Gastrocnemius medialis (tissue), 4 donors: ENCODE results near the gene BCR. TPM values are rescaled to one million over a fixed set of nuclear protein-coding genes. Genes with fewer than 3 reads are reported as not detected.

Source experiments
- ATAC-seq, 2 donors: fragments of 150-250 bp; one replicate each; pipeline ENCODE4 v1.9.1; 2016
- DNase-seq, 2 donors: peaks; one replicate each; pipeline ENCODE4 v3.0.0-alpha.2; 2019
- H3K27ac ChIP-seq, 4 donors: fragments of 200-600 bp; sonication (generic); 1 replicate in 1 of 4; 2 replicates in 3 of 4; pipeline ENCODE4 v1.5.1; 2016 to 2018; ENCODE audit warnings: mild to moderate bottlenecking in 2 of 4, moderate library complexity in 1 of 4
- H3K27me3 ChIP-seq, 3 donors: fragments of 200-600 bp; sonication (generic) in 2 of 3; 1 replicate in 1 of 3; 2 replicates in 2 of 3; pipeline versions ENCODE4 v1.5.1 to v1.6.0; 2016 to 2019; ENCODE audit warnings: mild to moderate bottlenecking in 1 of 3, moderate library complexity in 1 of 3
- H3K36me3 ChIP-seq, 2 donors: fragments of 200-600 bp; sonication (generic) in 1 of 2; one replicate each; pipeline ENCODE4 v1.5.1; 2017 to 2018
- H3K4me1 ChIP-seq, 2 donors: fragments of 200-600 bp; sonication (generic) in 1 of 2; one replicate each; pipeline ENCODE4 v1.5.1; 2016 to 2017; ENCODE audit warnings: mild to moderate bottlenecking in 2 of 2
- H3K4me3 ChIP-seq, 4 donors: fragments of 200-600 bp; sonication (generic) in 3 of 4; 1 replicate in 1 of 4; 2 replicates in 3 of 4; pipeline ENCODE4 v1.5.1; 2016 to 2019; ENCODE audit warnings: mild to moderate bottlenecking in 2 of 4
- H3K9me3 ChIP-seq, 3 donors: fragments of 200-600 bp; sonication (generic) in 2 of 3; 1 replicate in 1 of 3; 2 replicates in 2 of 3; pipeline ENCODE4 v1.5.1; 2016 to 2019
- POLR2A ChIP-seq, 2 donors: fragments of 450-650 bp; IDR thresholded peaks; one replicate each; pipeline ENCODE4 v1.6.1; 2017; ENCODE audit warnings: antibody characterized with exemption in 2 of 2, mild to moderate bottlenecking in 2 of 2, moderate library complexity in 2 of 2
- in situ Hi-C, 4 donors: fragments of 200-750 bp; cut with MboI; loops; one replicate each; pipeline versions ENCODE4 v1.15.0 to v1.8.0; 2017; ENCODE audit warnings: low sequenced_read_pairs in 4 of 4
- intact Hi-C: fragments of 100-400 bp; cut with DNase I; formaldehyde crosslinking; loops from one replicate; pipeline ENCODE4 v1.15.1; 2023; ENCODE audit warnings: low total_unique reads
- total RNA-seq, 4 donors: library from RNA; depleted of rRNA; stranded (reverse); fragments of >200 nt; gene quantifications; one replicate each; pipeline versions ENCODE4 v1.1.0 to v1.2.3, GENCODE V29; 2016
- TF ChIP-seq, protein P1 (sequence below), 5 experiments: fragments of 450-650 bp in 3 of 5; fragments of 200-600 bp in 2 of 5; sonication (generic) in 2 of 5; IDR thresholded peaks in 4 of 5; conservative IDR thresholded peaks in 1 of 5; 1 replicate in 4 of 5; 2 replicates in 1 of 5; pipeline ENCODE4 v1.5.1; 2016 to 2019; ENCODE audit warnings: antibody characterized with exemption in 5 of 5, mild to moderate bottlenecking in 3 of 5, moderate library complexity in 3 of 5

The BCR gene
- total RNA-seq, 4 donors from 2014 or later: 10.3 to 13.0 (median 12.4) TPM

DNA sequence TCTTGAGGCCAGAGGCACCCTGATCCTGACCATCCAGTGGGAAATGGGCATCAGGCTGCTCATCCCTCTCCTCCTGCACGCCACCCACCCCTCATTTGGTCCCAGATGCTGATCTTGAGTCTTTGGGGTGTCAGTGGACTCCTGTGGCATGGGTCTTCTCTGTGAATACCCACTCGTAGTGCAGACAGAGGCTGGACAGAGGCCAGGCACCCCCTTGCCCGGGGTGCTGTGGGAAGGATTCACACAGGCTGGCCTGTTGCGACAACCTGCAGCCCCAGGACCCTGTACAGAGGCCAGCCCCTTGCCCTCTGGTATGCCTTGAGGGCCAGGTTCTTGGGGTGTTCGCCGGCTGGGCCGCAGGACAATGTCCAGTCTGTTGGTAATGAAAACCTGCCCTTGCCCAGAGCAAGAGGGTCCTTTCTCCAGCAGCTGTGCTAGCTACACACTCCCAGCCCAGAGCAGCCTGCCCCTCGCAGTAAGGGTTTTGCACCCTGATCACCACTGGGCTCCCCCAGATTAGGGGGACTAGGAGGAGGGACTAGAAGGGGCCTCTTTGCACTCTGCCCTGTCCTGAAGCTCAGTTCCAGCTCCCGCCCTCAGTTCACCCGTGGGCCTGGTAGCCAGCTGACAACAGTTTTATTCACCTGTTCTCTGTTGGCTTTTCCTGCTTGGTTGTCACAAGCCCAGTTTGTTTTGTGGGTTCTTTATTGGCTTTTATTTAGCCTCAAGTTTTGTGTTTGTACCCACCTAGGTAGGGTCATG, 76.0 kb downstream of the BCR start:
- Histone ChIP-seq H3K9me3 (no peaks in the 10 kb centered on the region), H3K36me3 (no peaks in the 10 kb centered on the region), H3K4me3 (no peak overlapping the region), H3K27ac (peak overlapping the region in 1 of 4 donors; percentile 2), H3K27me3 (no peaks in the 10 kb centered on the region), H3K4me1 (peaks cover 13 to 18% of the 10 kb centered on the region in 2 donors)
- intact Hi-C loops (no loop called here), in situ Hi-C loops (no loop called here)
- no peak for ATAC-seq
- DNase-seq: no peak
- TF ChIP-seq, protein P1, sequence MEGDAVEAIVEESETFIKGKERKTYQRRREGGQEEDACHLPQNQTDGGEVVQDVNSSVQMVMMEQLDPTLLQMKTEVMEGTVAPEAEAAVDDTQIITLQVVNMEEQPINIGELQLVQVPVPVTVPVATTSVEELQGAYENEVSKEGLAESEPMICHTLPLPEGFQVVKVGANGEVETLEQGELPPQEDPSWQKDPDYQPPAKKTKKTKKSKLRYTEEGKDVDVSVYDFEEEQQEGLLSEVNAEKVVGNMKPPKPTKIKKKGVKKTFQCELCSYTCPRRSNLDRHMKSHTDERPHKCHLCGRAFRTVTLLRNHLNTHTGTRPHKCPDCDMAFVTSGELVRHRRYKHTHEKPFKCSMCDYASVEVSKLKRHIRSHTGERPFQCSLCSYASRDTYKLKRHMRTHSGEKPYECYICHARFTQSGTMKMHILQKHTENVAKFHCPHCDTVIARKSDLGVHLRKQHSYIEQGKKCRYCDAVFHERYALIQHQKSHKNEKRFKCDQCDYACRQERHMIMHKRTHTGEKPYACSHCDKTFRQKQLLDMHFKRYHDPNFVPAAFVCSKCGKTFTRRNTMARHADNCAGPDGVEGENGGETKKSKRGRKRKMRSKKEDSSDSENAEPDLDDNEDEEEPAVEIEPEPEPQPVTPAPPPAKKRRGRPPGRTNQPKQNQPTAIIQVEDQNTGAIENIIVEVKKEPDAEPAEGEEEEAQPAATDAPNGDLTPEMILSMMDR (IDR thresholded peaks at IDR 0.05 in 4 of 5, conservative IDR thresholded peaks at IDR 0.05 in 1 of 5): no peak

DNA sequence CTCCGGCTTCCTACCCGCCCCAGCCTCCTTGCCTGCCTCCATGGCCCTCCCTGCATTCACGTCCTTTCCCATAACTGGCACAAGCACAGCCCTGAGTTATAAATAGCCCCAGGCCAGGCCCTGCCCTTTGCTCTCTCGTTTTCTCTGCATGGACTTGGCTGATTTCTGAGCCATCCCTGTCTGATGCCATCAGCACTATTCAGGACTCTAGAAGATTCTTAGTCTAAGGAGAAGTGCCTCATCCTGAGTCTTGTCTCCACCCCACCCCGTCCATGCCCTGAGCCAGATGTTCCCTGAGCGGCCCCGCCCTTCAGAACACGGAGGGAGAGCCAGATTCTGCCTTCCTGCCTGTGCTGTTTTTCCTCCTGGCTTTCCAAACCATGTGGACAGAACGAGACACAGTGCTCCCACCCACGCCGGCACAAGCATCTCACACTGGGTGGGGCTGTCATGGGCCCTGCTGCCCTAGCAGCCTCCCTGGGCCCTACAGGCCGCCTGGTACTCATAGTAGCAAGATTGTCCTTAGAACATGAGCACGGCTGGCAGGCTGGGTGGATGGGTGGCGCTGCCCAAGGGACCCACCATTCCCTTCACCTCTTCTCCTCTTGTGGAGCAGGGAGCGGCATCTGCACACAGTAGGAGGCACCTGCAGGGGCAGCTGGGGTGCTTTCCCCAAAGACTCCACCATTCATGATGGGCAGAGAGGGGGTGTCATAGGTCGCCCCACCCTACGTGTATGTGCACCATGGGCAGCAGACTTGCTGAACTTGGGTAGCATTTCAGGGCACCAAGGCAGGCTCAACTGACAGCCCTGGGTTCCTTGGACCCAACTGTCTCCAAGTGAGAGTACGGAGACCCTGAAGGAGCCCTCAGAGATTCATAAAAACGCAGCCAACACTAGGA, 76.9 kb downstream of the BCR start:
- intact Hi-C loops (no loop called here), in situ Hi-C loops (no loop called here)
- TF ChIP-seq, protein P1 (IDR thresholded peaks at IDR 0.05 in 4 of 5, conservative IDR thresholded peaks at IDR 0.05 in 1 of 5): no peak
- TF ChIP-seq POLR2A (IDR thresholded peaks at IDR 0.05): no peak
- Histone ChIP-seq H3K4me3 (no peak overlapping the region), H3K36me3 (peaks cover 0 to 3% of the 10 kb centered on the region in 2 donors), H3K27ac (peak overlapping the region in 2 of 4 donors; percentile 30 to 34), H3K9me3 (no peaks in the 10 kb centered on the region), H3K27me3 (no peaks in the 10 kb centered on the region), H3K4me1 (peaks cover 13 to 18% of the 10 kb centered on the region in 2 donors)
- DNase-seq (peak; percentile 16 to 50), ATAC-seq (peak; percentile 62 to 70)

DNA sequence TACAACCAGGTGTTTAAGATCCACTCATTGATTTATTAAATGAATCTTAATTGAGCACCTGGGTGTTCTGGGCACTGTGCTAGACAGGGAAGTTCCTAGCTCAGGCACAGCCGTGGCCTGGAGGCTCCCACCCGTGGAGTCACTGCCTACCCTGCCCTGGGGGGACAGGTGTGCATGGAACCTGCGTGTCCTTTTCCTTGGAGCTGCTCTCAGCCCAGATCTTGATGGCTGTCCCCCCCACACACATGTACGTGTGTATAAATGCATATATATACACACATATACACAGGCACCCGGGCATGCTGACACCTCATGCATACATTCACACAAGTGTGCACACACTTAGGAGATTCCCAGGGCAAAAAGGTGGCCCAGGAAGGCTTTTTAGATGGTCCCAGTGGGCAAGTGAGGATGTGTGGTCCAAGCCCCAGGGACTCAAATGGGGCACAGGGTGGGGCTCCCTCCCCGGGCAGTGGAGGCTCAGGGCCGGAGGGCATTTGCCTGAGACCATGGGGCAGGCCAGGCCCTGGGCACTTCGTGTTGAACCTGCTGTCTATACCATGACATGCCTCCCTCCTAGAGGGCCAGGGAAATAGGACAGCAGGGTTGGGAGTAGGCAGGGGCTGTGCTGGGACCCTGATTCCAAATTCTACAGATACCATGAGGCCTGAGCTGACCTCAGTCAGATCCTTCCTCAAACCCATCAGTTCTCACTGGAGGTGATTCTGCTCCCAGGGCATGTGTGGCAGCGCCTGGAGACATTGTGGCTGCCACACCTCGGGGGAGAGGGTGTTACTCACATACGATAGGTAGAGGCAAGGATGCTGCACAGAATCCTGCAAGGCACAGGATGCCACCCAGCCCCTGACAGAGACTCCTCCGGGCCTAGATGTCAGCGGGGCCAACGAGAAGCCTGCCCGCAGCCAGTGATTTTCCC, 77.8 kb downstream of the BCR start:
- Histone ChIP-seq H3K4me1 (peaks cover 13 to 18% of the 10 kb centered on the region in 2 donors), H3K9me3 (no peaks in the 10 kb centered on the region), H3K27ac (no peak overlapping the region), H3K4me3 (no peak overlapping the region), H3K36me3 (peaks cover 0 to 3% of the 10 kb centered on the region in 2 donors), H3K27me3 (no peaks in the 10 kb centered on the region)
- in situ Hi-C loops (no loop called here), intact Hi-C loops (no loop called here)
- TF ChIP-seq, protein P1 (IDR thresholded peaks at IDR 0.05 in 4 of 5, conservative IDR thresholded peaks at IDR 0.05 in 1 of 5): no peak
- no peak for TF ChIP-seq POLR2A (IDR thresholded peaks at IDR 0.05)
- DNase-seq (no peak), ATAC-seq (no peak)

DNA sequence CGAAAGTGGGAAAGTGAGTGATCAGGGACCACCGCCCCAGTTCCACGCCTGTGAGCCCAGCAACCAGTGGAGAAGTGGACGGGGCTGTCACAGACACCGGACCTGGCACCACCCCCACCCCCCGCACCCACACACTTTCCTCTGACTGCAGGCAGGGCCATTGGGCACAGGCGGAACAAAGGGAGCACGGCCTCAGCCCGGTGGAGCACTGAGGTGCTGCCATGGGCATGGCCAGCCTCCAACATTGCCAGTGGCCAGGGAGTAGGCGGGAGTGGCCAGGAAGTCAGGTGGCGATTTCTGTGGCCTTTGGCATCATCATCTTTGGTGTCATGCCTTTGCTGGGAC, 78.5 kb downstream of the BCR start:
- DNase-seq (no peak), ATAC-seq (no peak)
- no peaks in the 10 kb centered on the region for H3K27me3 ChIP-seq
- H3K36me3 ChIP-seq: peaks cover 0 to 3% of the 10 kb centered on the region in 2 donors
- in situ Hi-C loops: no loop called here
- peaks cover 13 to 18% of the 10 kb centered on the region in 2 donors for H3K4me1 ChIP-seq
- no peak overlapping the region for H3K4me3 ChIP-seq
- H3K27ac ChIP-seq: no peak overlapping the region
- H3K9me3 ChIP-seq: no peaks in the 10 kb centered on the region
- TF ChIP-seq, protein P1 (IDR thresholded peaks at IDR 0.05 in 4 of 5, conservative IDR thresholded peaks at IDR 0.05 in 1 of 5): no peak
- no peak for TF ChIP-seq POLR2A (IDR thresholded peaks at IDR 0.05)
- intact Hi-C loops: no loop called here
